WERI-Rb-1 (cell line): ENCODE results near the gene TNFRSF19.

ENCODE experiments used
- DNase-seq: peaks from one replicate; pipeline ENCODE4 v3.0.0-alpha.2; 2020
- H3K27ac ChIP-seq: fragments of 250-450 bp; sonication (Bioruptor Pico); 2 replicates; pipeline ENCODE4 v1.5.1; 2020; ENCODE audit warnings: mild to moderate bottlenecking, moderate library complexity
- H3K27me3 ChIP-seq: fragments of 250-450 bp; sonication (Bioruptor Pico); 2 replicates; pipeline ENCODE4 v1.5.1; 2021; ENCODE audit warnings: mild to moderate bottlenecking, low read depth, moderate library complexity; ENCODE audit not compliant: insufficient read depth, severe bottlenecking
- H3K36me3 ChIP-seq: fragments of 250-450 bp; sonication (Bioruptor Pico); 2 replicates; pipeline ENCODE4 v1.5.1; 2020; ENCODE audit warnings: mild to moderate bottlenecking, moderate library complexity
- H3K4me3 ChIP-seq: 2 replicates; pipeline ENCODE4 v1.5.1; 2011; ENCODE audit warnings: low read depth, mild to moderate bottlenecking, control low read depth, low read length
- H3K9me3 ChIP-seq: fragments of 250-450 bp; sonication (Bioruptor Pico); 2 replicates; pipeline ENCODE4 v1.5.1; 2021; ENCODE audit warnings: mild to moderate bottlenecking, moderate library complexity; ENCODE audit not compliant: severe bottlenecking
- CTCF ChIP-seq: IDR thresholded peaks from 2 replicates; pipeline ENCODE4 v1.5.1; 2011; ENCODE audit warnings: low read depth, mild to moderate bottlenecking, control low read depth, inconsistent platforms, low read length

TNFRSF19 gene

GRCh38 chr13:23600534-23600933 lies 30.3 kb downstream of the TNFRSF19 start:
- Histone ChIP-seq H3K36me3 (no peaks in the 10 kb centered on the region), H3K27ac (no peak overlapping the region), H3K9me3 (no peaks in the 10 kb centered on the region), H3K27me3 (no peaks in the 10 kb centered on the region), H3K4me3 (no peak overlapping the region)
- TF ChIP-seq CTCF: no peak
- DNase-seq: no peak

GRCh38 chr13:23605831-23606230 lies 35.6 kb downstream of the TNFRSF19 start:
- no peaks in the 10 kb centered on the region for H3K9me3 ChIP-seq
- DNase-seq: no peak
- H3K4me3 ChIP-seq: no peak overlapping the region
- H3K27me3 ChIP-seq: no peaks in the 10 kb centered on the region
- TF ChIP-seq CTCF: no peak
- H3K36me3 ChIP-seq: no peaks in the 10 kb centered on the region
- H3K27ac ChIP-seq: no peak overlapping the region

- Histone ChIP-seq H3K9me3 (no peaks in the 10 kb centered on the region), H3K36me3 (no peaks in the 10 kb centered on the region), H3K27me3 (no peaks in the 10 kb centered on the region), H3K27ac (no peak overlapping the region), H3K4me3 (no peak overlapping the region)
- no peak for DNase-seq
- no peak for TF ChIP-seq CTCF
Observed at GRCh38 chr13:23608138-23608537, 37.9 kb downstream of the TNFRSF19 start.

GRCh38 chr13:23608701-23609413 lies 38.6 kb downstream of the TNFRSF19 start:
- Histone ChIP-seq H3K4me3 (no peak overlapping the region), H3K27ac (no peak overlapping the region)
- TF ChIP-seq CTCF: no peak

GRCh38 chr13:23609414-23609760 lies 39.2 kb downstream of the TNFRSF19 start:
- Histone ChIP-seq H3K27ac (no peak overlapping the region), H3K4me3 (no peak overlapping the region), H3K27me3 (no peaks in the 10 kb centered on the region), H3K9me3 (no peaks in the 10 kb centered on the region), H3K36me3 (no peaks in the 10 kb centered on the region)
- no peak for TF ChIP-seq CTCF
- DNase-seq: no peak

More at GRCh38 chr13:23608701-23609413, 38.6 kb downstream of the TNFRSF19 start:
- no peaks in the 10 kb centered on the region for H3K36me3 ChIP-seq
- no peak for DNase-seq
- H3K9me3 ChIP-seq: no peaks in the 10 kb centered on the region
- H3K27me3 ChIP-seq: no peaks in the 10 kb centered on the region
